Activated CD4-positive, alpha-beta T cell treated with anti-CD3 and anti-CD28 coated beads for 36 hours (primary cell): ENCODE data around the gene RAB3IL1. TPM values are rescaled to one million over a fixed set of nuclear protein-coding genes. Genes with fewer than 3 reads are reported as not detected.

Source experiments
- ATAC-seq: fragments of 200-7000 bp; cut with Tn5 transposase; one replicate; pipeline ENCODE4 v1.10.0; 2021; ENCODE audit warnings: mild to moderate bottlenecking, moderate library complexity
- CTCF ChIA-PET: fragments of 350-600 bp; sonication (Branson Sonifier 250); formaldehyde crosslinking; loops from one replicate; lab custom pipeline; 2021; ENCODE audit warnings: antibody characterized with exemption; lab: Charles Lee
- POLR2A ChIA-PET: fragments of 350-600 bp; sonication (Branson Sonifier 250); formaldehyde crosslinking; loops from one replicate; lab custom pipeline; 2021; ENCODE audit warnings: antibody characterized with exemption, inconsistent platforms; lab: Charles Lee
- DNase-seq: peaks from one replicate; pipeline ENCODE4 v3.0.0-alpha.2; 2020
- H3K27ac Mint-ChIP-seq: one replicate; pipeline ENCODE4 v1.8.0; 2021; ENCODE audit warnings: mixed read lengths
- H3K27me3 Mint-ChIP-seq: one replicate; pipeline ENCODE4 v1.8.0; 2021; ENCODE audit warnings: mixed read lengths
- H3K36me3 Mint-ChIP-seq: one replicate; pipeline ENCODE4 v1.8.0; 2021; ENCODE audit warnings: low read depth, mixed read lengths
- H3K4me1 Mint-ChIP-seq: one replicate; pipeline ENCODE4 v1.8.0; 2021; ENCODE audit warnings: mixed read lengths
- H3K4me3 Mint-ChIP-seq: one replicate; pipeline ENCODE4 v1.8.0; 2021; ENCODE audit warnings: mild to moderate bottlenecking, moderate library complexity, mixed read lengths
- H3K9me3 Mint-ChIP-seq: one replicate; pipeline ENCODE4 v1.8.0; 2021; ENCODE audit warnings: low read depth, mixed read lengths
- intact Hi-C, 2 experiments: fragments of 100-400 bp; cut with DNase I in 1 of 2; cut with micrococcal nuclease in 1 of 2; formaldehyde crosslinking; loops; one replicate each; pipeline versions ENCODE4 v1.14.2 to v1.15.1; 2022 to 2024; cut with DNase I, micrococcal nuclease
- total RNA-seq, 2 experiments: library from RNA; stranded (reverse); gene quantifications; one replicate each; pipeline ENCODE4 v1.2.3, GENCODE V29; 2021

RAB3IL1 gene
- total RNA-seq, 2 experiments from 2014 or later: 0.09 TPM; not detected in 1

GRCh38 chr11:61901397-61901796, 16.0 kb downstream of the RAB3IL1 start:
- no peak overlapping the region for H3K4me3 Mint-ChIP-seq
- H3K9me3 Mint-ChIP-seq: no peaks in the 10 kb centered on the region
- POLR2A ChIA-PET: no interaction called here
- no peak for DNase-seq
- no peaks in the 10 kb centered on the region for H3K27me3 Mint-ChIP-seq
- H3K27ac Mint-ChIP-seq: no peak overlapping the region
- intact Hi-C loops: no loop called here
- ATAC-seq: no peak
- H3K36me3 Mint-ChIP-seq: no peaks in the 10 kb centered on the region
- CTCF ChIA-PET: interaction anchor here (0.5 to 11.6 kb wide), 6 partner anchors 41 to 1636 kb away, joined by 4 to 232 read pairs (median 38); no protein-coding TSS in a partner anchor
- peaks cover 3% of the 10 kb centered on the region for H3K4me1 Mint-ChIP-seq

GRCh38 chr11:61900251-61900650, 17.1 kb downstream of the RAB3IL1 start:
- intact Hi-C loops: no loop called here
- Mint-ChIP-seq H3K4me1 (peaks cover 3% of the 10 kb centered on the region), H3K9me3 (no peaks in the 10 kb centered on the region), H3K27me3 (no peaks in the 10 kb centered on the region), H3K27ac (no peak overlapping the region), H3K36me3 (no peaks in the 10 kb centered on the region), H3K4me3 (no peak overlapping the region)
- ATAC-seq (no peak), DNase-seq (no peak)
- ChIA-PET CTCF (interaction anchor here (0.7 to 11.6 kb wide), 9 partner anchors 25 to 212 kb away, joined by 3 to 232 read pairs (median 13); no protein-coding TSS in a partner anchor), POLR2A (interaction anchor here (2.0 kb wide), 1 partner anchor 182 kb away, joined by 7 read pairs; no protein-coding TSS in a partner anchor)

GRCh38 chr11:61899146-61899841, 18.1 kb downstream of the RAB3IL1 start:
- H3K27me3 Mint-ChIP-seq: no peaks in the 10 kb centered on the region
- H3K4me1 Mint-ChIP-seq: peaks cover 3% of the 10 kb centered on the region
- ATAC-seq: peak; percentile 94
- CTCF ChIA-PET: interaction anchor here (0.6 to 11.6 kb wide), 41 partner anchors 9 to 239 kb away, joined by 3 to 232 read pairs (median 4); partner anchors contain the start of genes BEST1, FTH1 and INCENP
- no peaks in the 10 kb centered on the region for H3K36me3 Mint-ChIP-seq
- no peaks in the 10 kb centered on the region for H3K9me3 Mint-ChIP-seq
- intact Hi-C loops: loop anchor here (1.0 to 5.0 kb wide), 7 partner anchors 28 to 183 kb away; partner anchors contain the start of gene FTH1 (in 1 of the 2)
- DNase-seq: peak; percentile 95
- H3K27ac Mint-ChIP-seq: peak overlapping the region; percentile 55
- H3K4me3 Mint-ChIP-seq: peak overlapping the region; percentile 30
- POLR2A ChIA-PET: interaction anchor here (0.7 to 2.0 kb wide), 2 partner anchors 106 to 183 kb away, joined by 3 to 7 read pairs; partner anchors contain the start of gene FEN1

GRCh38 chr11:61898247-61898582, 19.2 kb downstream of the RAB3IL1 start:
- H3K27ac Mint-ChIP-seq: no peak overlapping the region
- DNase-seq: no peak

GRCh38 chr11:61897387-61898246, 19.7 kb downstream of the RAB3IL1 start:
- POLR2A ChIA-PET: interaction anchor here (0.5 kb wide), 1 partner anchor 208 kb away, joined by 4 read pairs; no protein-coding TSS in a partner anchor
- Mint-ChIP-seq H3K4me1 (peaks cover 3% of the 10 kb centered on the region), H3K36me3 (no peaks in the 10 kb centered on the region), H3K4me3 (no peak overlapping the region), H3K27ac (no peak overlapping the region), H3K9me3 (no peaks in the 10 kb centered on the region), H3K27me3 (no peaks in the 10 kb centered on the region)
- ATAC-seq (peak; percentile 64), DNase-seq (peak; percentile 89)
- intact Hi-C loops: loop anchor here (1.0 to 5.0 kb wide), 4 partner anchors 27 to 211 kb away; partner anchors contain the start of gene FTH1 (in 1 of the 2)
- CTCF ChIA-PET: interaction anchor here (0.6 to 11.6 kb wide), 31 partner anchors 9 to 240 kb away, joined by 3 to 232 read pairs (median 5); partner anchors contain the start of genes BEST1, FTH1 and INCENP

More at GRCh38 chr11:61898247-61898582, 19.2 kb downstream of the RAB3IL1 start:
- CTCF ChIA-PET: interaction anchor here (0.6 to 11.6 kb wide), 30 partner anchors 10 to 240 kb away, joined by 3 to 232 read pairs (median 6); partner anchors contain the start of genes BEST1, FTH1 and INCENP
- ATAC-seq: no peak
- Mint-ChIP-seq H3K27me3 (no peaks in the 10 kb centered on the region), H3K36me3 (no peaks in the 10 kb centered on the region), H3K9me3 (no peaks in the 10 kb centered on the region), H3K4me1 (peaks cover 3% of the 10 kb centered on the region), H3K4me3 (no peak overlapping the region)
- POLR2A ChIA-PET: no interaction called here
- intact Hi-C loops: loop anchor here in 1 of 2 experiments (2.0 to 5.0 kb wide), 3 partner anchors 27 to 101 kb away; partner anchors contain the start of gene FTH1

- no peaks in the 10 kb centered on the region for H3K36me3 Mint-ChIP-seq
- no peak for ATAC-seq
- H3K27me3 Mint-ChIP-seq: no peaks in the 10 kb centered on the region
- ChIA-PET CTCF (interaction anchor here (0.8 to 11.6 kb wide), 15 partner anchors 11 to 211 kb away, joined by 3 to 232 read pairs (median 6); partner anchors contain the start of gene BEST1), POLR2A (no interaction called here)
- no peak for DNase-seq
- no peak overlapping the region for H3K4me3 Mint-ChIP-seq
- peaks cover 3% of the 10 kb centered on the region for H3K4me1 Mint-ChIP-seq
- intact Hi-C loops: loop anchor here (1.0 to 5.0 kb wide), 3 partner anchors 70 to 211 kb away; partner anchors contain the start of gene FTH1 (in 1 of the 2)
- H3K9me3 Mint-ChIP-seq: no peaks in the 10 kb centered on the region
- no peak overlapping the region for H3K27ac Mint-ChIP-seq
Measured at GRCh38 chr11:61896665-61897386, 20.5 kb downstream of the RAB3IL1 start.

- CTCF ChIA-PET: interaction anchor here (0.8 to 11.6 kb wide), 5 partner anchors 27 to 212 kb away, joined by 3 to 232 read pairs (median 70); no protein-coding TSS in a partner anchor
- H3K27ac Mint-ChIP-seq: no peak overlapping the region
- intact Hi-C loops: loop anchor here in 1 of 2 experiments (5.0 kb wide), 2 partner anchors 72 to 98 kb away; partner anchors contain the start of gene FTH1
- H3K27me3 Mint-ChIP-seq: no peaks in the 10 kb centered on the region
- H3K9me3 Mint-ChIP-seq: no peaks in the 10 kb centered on the region
- H3K4me3 Mint-ChIP-seq: no peak overlapping the region
- DNase-seq (no peak), ATAC-seq (no peak)
- POLR2A ChIA-PET: no interaction called here
- no peaks in the 10 kb centered on the region for H3K36me3 Mint-ChIP-seq
- H3K4me1 Mint-ChIP-seq: peaks cover 5% of the 10 kb centered on the region
Measured at GRCh38 chr11:61895718-61896059, 21.7 kb downstream of the RAB3IL1 start.

GRCh38 chr11:61895046-61895717, 22.2 kb downstream of the RAB3IL1 start:
- no peaks in the 10 kb centered on the region for H3K27me3 Mint-ChIP-seq
- no peak overlapping the region for H3K27ac Mint-ChIP-seq
- no peak for DNase-seq
- H3K4me3 Mint-ChIP-seq: no peak overlapping the region
- H3K4me1 Mint-ChIP-seq: peaks cover 5% of the 10 kb centered on the region
- no peaks in the 10 kb centered on the region for H3K36me3 Mint-ChIP-seq
- no peak for ATAC-seq
- POLR2A ChIA-PET: interaction anchor here (0.6 kb wide), 1 partner anchor 205 kb away, joined by 3 read pairs; no protein-coding TSS in a partner anchor
- CTCF ChIA-PET: interaction anchor here (8.9 to 11.6 kb wide), 3 partner anchors 52 to 213 kb away, joined by 70 to 232 read pairs (median 151); no protein-coding TSS in a partner anchor
- no peaks in the 10 kb centered on the region for H3K9me3 Mint-ChIP-seq
- intact Hi-C loops: loop anchor here in 1 of 2 experiments (5.0 kb wide), 2 partner anchors 72 to 98 kb away; partner anchors contain the start of gene FTH1

GRCh38 chr11:61893981-61894380, 23.4 kb downstream of the RAB3IL1 start:
- POLR2A ChIA-PET: no interaction called here
- Mint-ChIP-seq H3K36me3 (no peaks in the 10 kb centered on the region), H3K9me3 (no peaks in the 10 kb centered on the region), H3K4me1 (peaks cover 2% of the 10 kb centered on the region), H3K27ac (no peak overlapping the region), H3K4me3 (no peak overlapping the region), H3K27me3 (no peaks in the 10 kb centered on the region)
- no peak for ATAC-seq
- no peak for DNase-seq
- intact Hi-C loops: loop anchor here in 1 of 2 experiments (5.0 kb wide), 1 partner anchor 228 kb away; the partner anchor contains the start of gene INCENP
- CTCF ChIA-PET: interaction anchor here (11.6 kb wide), 1 partner anchor 190 kb away, joined by 232 read pairs; no protein-coding TSS in a partner anchor

GRCh38 chr11:61892085-61892370, 25.3 kb downstream of the RAB3IL1 start:
- ChIA-PET CTCF (interaction anchor here (0.8 to 3.4 kb wide), 3 partner anchors 22 to 216 kb away, joined by 4 to 15 read pairs (median 5); no protein-coding TSS in a partner anchor), POLR2A (no interaction called here)
- peak overlapping the region; percentile 51 for H3K4me3 Mint-ChIP-seq
- H3K36me3 Mint-ChIP-seq: no peaks in the 10 kb centered on the region
- DNase-seq (no peak), ATAC-seq (peak; percentile 51)
- peaks cover 2% of the 10 kb centered on the region for H3K4me1 Mint-ChIP-seq
- H3K27ac Mint-ChIP-seq: no peak overlapping the region
- H3K27me3 Mint-ChIP-seq: no peaks in the 10 kb centered on the region
- intact Hi-C loops: loop anchor here in 1 of 2 experiments (5.0 kb wide), 1 partner anchor 230 kb away; the partner anchor contains the start of gene INCENP
- no peaks in the 10 kb centered on the region for H3K9me3 Mint-ChIP-seq
